HG03571 (cell line): Measurements from ENCODE around the gene TENT4A.

Experiments
- ATAC-seq: cut with Tn5 transposase; IDR thresholded peaks from one replicate; pipeline ENCODE4 v1.9.1; 2021; ENCODE audit not compliant: unreplicated experiment

TENT4A gene

DNA sequence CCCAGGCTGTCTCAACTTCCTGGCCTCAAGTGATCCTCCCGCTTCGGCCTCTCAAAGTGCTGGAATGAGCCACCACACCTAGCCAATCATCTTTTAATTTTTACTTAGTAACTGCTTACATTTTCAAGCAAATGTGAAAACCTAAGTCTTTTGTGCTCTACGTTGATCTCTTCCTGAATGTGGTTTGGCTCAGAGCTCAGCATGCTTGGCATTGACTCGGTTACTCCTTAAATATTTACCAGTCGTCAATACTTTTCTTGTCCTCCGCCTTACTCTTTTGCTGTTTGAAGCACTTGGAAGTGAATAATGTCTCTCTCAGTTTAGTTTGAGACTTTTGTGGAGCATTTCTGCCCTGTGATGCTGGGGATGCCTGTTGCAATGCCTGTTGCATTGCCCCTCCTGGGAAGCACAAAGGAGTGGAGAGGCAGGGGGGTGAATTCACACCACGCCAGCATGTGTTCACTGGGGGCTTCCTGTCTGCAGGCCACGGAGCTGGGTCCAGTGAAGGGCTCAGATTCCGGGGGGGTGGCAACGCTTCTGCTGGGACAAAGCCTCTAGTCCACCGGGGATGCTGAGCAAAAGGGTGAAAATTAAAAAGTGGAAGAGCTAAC lies 13.1 kb upstream of the TENT4A start:
- ATAC-seq: no peak

DNA sequence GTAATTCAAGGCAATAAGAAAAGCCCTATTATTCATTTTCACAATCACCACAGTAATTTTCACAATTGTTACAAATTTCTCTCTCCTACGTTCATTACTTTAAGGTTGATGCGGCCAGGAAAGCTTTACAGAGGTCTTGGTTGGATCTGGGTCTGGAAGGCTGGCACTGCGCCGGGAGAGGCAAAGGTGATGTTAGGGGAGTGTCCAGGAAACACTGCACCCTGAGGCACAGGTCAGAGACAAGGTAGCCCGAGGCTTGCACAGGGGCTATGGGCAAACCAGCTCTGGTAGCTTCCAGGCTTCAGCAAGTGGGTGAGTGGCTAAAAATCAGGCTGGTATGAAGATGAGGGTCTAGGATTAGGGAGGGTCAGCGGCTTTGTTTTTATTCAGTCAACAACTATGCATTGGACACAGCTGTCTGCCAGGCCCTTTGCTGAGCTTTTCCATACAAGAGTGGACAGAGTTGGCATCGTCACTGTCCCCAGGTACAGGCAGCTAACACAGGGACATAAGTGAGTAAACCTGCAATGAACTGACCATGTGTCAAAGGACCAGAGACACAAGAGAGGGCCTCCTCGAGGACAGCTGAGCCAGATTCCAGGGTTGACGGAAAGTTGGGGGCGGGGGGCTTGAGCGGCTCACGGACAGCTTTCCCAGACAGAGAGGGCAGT lies 12.4 kb upstream of the TENT4A start:
- no peak for ATAC-seq

DNA sequence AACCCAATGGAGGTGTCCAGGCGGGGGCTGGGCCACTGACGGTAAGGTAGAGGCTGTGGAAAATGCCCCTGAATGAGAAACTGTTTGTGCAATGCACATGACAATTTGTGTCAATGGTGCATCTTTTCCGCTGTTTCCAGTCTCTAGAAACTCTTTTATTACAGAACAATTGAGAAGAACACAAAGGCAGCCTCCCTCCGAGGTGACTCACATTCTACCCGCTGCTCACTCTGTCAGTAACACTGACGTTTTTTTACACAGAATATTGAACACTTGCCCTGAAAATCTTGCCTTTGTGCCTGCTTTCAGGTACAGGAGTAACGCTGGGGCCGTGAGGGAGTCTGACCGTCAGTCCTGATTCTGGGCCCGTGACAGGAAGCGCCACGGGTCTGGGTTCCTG lies 11.7 kb upstream of the TENT4A start:
- no peak for ATAC-seq

DNA sequence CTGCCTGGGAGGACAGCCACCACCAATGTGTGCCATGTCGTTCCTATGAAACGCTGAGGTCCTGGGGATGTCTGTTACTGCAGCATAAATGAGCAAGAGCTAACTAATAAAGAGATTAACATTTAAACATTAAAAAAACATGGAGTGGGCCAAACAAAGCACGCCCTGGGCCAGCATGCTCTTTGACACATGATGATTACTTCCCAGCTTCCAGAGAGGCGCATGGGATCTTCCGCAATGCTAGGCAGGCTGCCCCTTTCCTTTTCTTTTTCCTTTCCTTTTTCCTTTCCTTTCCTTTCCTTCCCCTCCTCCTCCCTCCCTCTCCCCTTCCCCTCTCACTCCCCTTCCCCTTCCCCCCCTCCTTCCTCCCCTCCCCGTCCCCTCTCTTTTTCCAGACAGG lies 10.6 kb upstream of the TENT4A start:
- ATAC-seq: no peak

DNA sequence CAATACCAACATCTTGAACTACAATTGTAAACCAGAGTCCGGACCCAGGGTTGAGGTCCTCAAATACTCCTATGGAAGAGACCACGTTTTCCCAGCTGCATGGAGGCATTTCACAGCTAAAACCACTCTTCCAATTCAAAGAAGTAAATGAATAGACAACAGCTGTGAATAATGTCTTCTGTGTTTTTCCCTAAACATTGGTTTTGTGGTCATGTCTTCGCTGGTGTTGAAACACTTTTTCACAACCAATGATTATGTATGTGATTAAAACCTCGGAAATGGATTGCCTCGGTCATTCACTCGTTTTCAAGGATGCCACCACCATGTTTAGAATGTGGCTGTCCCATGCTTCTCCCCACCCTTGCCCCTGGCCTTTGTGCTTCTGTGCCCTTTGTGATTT lies 9.4 kb upstream of the TENT4A start:
- ATAC-seq: no peak

DNA sequence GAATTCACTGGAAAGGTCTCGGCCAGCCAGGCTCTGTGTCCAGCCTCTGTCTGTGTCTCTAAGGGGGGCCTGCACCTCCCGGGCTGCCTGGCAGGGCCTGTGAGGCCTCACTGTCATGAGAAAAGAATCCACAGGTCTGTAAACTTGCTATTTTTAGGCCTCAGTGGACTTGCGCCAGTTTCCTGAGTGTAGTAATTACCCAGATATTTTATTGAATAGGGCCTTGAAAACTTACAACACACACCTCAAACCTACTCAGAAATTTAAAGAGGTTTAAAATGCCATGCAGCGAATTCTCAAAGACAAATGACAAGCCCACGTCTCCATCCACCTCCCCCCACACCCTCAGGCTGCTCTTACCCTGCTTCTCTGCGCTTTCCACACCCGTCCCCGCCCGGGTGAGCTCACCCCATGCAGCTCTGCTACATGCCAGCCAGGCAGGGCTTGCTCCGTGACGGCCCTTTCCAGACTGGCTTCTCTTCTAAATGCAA lies 8.8 kb upstream of the TENT4A start:
- ATAC-seq: no peak

DNA sequence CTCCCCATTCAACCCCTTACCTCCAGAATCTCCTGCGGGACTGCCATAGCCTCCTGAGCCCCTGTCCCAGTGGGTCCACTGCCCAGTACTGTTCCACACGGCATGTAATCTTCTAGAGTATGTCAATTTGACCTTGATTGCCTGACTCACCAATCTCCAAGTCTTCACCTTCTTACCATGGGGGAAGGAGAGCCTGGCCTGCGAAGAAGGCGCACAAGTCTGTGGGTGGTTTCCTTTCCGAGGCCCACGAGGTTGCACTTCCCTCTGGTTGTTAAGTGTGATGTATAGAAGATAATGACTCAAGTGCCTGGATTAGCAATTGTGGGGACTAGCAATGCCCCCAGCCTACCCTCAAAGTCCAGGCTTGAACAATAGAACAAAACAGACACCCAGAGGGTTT lies 8.1 kb upstream of the TENT4A start:
- no peak for ATAC-seq

DNA sequence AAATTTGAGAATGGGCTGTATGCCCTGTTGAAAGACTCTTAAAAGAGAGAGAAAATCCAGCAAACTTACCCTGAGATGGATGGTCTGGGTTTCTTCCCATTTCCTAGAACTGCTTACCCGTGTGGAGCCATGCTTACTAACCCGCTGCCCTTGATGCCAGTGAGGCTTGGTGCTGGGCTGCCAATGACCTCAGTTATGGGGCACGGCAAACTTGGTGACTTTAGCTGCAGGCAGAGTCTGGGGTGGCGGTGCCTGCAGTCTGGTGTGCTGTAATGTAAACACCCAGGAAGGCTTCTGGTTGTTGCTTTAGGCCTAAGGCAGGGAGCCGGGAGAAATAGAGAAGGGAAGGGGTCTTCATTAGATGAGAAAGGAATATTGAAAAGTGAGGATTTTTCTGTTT lies 7.3 kb upstream of the TENT4A start:
- no peak for ATAC-seq

DNA sequence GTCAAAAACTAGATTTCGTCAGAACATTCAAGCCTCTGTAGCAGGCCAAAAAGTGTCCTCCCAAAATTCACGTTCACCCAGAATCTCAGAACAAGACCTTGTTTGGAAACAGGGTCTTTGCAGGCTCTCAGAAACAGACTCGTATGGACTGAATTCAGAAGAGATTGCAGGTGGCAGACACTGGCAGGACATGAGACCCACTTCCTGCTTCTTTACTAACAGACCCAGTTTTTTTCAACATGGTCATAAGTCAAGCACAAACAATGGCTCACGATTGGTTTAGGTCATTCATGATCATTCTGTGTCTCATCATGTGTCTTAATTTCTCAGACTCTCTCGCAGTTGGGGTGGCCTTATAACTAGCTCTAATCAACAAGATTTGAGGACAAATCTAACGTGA lies 5.4 kb upstream of the TENT4A start:
- no peak for ATAC-seq

DNA sequence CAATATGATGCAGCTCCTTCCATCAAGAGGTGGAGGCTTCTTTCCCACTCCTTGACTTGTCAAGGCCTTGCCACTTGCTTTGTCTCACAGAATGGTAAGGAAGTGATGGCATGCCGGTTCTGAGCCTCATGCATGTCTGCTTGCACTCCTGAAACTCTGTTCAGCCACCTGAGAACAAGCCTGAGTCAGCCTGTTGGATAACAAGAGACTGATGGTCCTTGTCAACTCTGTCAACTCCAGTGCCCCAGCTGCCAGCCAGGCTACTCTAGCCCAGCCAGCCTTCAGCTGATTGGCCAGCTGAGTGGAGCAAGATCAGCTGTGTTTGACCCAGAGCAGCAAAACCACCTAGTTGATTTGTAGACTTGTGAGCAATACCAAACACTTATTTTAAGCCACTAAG lies 4.4 kb upstream of the TENT4A start:
- ATAC-seq: no peak

DNA sequence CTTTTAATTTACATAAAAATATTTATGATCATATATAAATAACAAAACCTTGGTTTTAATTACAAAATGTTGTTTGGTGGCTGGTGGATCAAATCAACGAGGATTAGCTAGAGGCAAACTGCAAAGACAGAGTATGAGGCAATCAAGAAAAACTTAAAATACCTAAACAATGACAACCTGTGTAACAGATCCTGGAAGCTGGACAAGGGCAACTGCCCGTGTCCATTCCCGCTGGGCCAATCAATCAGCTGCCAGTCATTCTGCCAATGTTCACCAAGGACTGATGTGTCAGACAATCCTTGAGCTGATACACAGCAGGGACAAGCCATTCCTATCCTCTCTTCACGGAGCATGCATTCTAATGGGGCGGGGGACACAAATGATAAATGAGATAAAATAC lies 3.2 kb upstream of the TENT4A start:
- no peak for ATAC-seq

DNA sequence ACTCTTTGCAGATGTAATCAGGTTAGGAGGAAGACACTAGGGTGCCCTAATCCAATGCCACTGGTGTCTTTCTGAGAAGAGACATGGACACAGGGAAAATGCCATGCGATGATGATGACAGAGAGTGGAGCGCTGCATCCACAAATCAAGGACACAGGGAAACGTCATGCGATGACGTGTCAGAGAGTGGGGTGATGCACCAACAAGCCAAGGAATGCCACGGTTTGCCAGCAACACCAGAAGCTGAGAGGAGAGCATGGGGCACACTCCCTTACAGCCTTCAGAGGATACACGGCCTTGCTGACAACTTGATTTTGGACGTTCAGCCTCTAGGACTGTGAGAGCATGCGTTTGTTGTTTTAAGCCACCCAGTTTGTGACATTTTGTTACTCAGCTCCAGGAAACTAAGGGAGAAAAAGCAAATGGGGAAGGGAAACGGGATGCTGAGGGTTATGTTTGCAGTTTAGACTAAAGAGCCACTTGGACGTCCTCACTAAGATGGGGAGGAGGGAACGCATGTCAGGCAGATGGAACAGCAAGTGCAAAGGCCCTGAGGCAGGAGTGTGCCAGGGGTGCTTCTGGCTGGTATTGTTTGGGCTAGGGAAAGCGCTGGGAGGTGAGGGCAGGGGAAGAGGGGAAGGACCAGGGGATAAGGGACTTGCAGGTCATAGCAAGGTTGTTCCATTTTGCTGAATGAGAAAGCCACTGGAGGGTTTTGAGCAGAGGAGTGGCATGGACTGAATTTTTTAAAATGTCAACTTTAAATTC lies 2.5 kb upstream of the TENT4A start:
- no peak for ATAC-seq

DNA sequence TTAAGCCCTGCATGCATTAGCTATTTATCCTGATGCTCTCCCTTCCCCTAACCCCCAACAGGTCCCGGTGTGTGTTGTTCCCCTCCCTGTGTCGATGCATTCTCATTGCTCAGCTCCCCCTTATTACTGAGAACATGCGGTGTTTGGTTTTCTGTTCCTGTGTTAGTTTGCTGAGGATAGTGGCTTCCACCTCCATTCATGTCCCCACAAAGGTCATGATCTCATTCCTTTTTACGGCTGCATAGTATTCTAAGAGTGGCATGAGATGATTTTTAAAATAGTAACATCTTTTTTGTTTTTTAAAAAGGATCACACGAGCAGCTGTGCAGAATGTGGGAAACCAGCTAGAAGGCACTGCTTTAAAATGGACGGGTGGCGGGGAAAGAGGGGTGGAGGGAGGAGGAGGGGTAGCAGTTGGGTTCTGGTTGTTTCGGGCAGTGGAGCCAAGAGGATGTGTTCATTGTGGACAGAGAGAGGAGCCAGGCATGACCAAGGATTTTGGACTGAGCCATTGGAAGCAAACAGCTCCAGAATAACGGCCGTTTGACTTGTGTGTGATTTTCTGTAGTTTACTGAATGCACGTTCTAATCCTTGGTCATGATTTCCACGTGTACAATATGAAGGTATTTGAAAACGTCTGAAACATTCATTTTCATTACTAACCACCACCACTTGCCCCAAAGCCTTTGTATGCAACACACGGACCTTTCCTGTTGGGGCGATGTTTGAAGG lies 1.7 kb upstream of the TENT4A start:
- ATAC-seq: peak; percentile 10

DNA sequence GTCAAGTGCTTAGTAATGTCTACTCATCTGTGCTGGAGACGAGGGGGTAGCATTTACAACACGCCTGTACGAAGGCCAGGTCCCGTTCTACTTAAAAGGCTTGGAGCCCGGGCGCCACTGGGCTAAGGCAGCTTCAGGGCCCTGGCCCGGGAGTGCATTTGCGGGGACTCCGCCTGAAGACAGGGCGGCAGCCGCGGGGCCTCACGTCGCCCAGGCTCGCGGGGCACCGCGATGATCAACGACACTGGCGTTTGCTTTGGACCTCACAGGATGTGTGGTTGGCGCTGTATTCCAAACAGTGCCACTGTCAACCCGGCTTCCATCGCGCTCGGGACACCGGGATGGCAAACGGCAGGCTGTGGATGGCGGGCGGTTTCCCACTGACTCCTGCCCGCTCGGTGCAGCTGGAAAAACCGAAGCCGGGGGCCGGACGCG lies 1.1 kb upstream of the TENT4A start:
- peak; percentile 22 for ATAC-seq

DNA sequence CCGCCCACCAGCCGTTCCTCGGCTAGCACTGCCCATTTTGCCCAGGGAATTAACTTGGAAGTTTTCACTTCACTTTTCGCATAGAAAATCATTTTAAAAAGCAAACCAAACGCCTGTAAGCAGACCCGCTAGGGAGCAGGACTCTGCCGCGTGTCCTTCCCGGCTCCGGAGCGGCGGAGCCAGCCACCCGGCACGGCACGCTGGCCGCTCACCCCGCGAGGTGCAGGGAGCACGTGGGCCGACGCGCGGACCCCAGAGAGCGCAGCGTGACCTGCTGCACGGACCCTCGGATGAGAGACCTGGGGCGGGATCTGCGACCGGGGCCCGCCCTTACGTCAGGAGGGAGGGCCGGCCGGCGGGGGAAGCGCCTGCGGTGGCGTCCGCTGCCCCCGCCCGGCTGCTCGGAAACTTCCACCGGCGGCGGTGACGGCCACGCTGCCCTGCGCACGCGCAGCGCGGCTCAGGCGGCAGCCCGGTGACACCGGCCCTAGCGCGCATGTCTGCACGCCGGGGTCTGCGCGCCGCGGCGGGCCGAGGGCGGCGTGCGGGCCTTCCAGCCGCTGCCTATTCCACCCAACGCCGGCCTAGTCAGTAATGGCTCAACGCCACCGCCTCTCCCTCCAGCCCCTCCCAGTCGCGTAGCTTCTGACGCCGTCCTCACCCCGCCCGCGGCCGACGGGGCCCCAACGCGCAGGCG lies 507 bp upstream of the TENT4A start:
- peak; percentile 61 for ATAC-seq

DNA sequence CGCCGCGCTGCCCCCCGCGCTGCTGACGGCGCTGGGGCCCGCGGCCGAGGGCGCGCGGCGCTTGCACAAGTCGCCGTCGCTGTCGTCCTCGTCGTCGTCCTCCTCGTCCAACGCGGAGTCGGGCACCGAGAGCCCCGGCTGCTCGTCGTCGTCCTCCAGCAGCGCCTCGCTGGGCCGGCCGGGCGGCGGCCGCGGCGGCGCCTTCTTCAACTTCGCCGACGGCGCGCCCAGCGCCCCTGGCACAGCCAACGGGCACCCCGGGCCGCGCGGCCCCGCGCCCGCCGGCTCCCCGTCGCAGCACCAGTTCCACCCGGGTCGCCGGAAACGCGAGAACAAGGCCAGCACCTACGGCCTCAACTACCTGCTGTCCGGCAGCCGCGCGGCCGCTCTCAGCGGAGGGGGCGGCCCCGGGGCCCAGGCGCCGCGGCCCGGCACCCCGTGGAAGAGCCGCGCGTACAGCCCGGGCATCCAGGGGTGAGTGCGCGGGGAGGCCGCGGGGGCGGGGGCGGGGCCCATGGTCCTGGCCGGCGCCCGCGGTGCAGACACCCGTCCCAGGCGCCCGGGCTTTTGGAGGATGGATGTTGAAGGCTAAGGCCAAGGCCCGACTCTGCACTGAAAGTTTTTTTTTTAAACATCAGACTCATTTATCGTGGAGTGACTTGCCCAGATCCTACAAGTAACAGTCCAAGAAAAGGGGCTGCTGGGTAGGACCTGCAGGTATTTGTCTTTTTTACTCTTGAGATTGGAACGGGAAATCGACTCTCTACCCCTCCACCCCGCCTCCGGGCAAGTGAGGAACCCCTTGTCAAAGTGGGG lies 1.2 kb downstream of the TENT4A start:
- ATAC-seq: no peak

DNA sequence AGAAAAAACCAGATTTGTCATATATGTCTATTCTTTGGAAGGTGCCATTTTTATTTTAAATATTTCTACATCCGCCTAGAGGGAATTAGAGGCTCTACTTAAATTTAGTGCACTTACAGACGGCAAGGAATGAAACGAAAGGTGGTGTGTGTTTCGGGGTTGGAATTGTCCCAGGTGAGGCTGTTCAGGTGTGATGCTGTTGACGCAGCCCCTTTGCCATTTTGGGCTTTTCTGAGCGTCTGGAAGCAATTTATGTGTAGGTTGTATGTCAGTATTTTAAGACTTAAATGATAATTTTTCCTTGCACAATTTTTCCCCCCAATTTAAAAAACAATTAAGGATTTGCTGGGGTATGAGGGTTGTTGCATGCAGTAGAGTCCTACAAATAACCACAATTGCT lies 2.0 kb downstream of the TENT4A start:
- no peak for ATAC-seq

DNA sequence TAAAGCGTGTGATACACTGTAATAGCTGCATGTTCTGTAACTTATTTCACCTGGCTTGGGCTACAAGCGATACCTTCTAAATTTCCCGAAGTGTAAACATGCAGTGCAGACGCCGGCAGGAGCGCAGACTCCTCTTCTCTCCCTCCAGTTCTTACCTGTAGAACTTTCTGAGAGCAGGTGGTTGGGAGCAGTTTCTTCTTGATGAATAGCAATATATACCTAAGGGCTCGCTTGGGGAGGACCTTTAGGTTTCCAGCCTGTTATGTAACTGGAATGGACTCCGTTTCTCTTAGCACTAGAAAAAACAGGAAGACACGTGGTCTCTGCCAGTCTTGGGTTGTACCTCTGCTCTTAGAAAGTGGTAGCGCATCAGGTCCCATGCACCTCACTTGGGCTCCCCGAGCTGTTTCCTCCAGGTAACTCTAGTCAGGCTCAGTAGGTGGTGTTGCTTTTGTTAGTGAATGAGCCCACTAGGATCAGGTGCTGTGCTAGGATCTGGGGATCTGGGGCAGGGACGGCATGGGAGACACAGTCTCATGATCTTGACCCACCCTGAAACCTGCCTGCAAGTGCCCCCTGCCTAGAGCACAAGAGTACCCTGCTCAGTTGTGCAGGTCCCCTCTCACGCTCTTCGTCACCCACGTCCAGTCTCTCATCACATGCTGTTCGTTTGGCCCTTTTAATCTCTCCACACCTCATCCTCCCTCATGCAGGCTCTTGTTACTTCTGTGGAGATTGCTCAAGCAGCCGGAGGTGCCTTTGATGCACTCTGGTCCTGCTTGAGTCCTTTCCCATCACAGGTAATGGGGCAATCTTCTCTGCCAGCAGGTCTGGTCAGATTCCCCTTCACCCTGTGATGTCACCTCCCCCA lies 2.8 kb downstream of the TENT4A start:
- ATAC-seq: no peak

DNA sequence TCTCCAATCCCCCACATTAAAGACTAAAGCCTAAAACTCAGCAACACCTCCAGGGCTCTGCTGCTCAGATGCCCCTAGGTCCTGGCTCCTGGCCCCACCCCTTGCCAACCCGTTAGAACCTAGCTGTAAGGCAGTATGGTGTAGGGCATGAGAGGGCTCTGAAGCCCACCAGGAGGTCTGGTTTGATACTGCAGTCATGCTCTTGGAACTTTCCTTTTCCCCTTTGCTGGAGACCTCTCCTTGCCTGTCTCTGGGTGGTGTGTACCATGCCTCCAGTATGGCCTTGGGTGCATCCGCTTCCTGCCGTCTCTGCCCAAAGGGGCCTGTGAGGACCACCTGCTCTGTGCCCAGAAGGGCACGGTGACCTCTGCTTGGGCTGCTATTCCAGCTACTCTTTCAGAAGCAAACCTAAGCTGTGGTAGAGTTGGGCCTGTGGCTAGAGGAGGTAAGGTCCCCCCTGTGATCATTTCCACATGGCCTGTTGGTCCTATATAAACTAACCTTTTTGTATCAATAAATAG lies 3.5 kb downstream of the TENT4A start:
- no peak for ATAC-seq
